HepG2 (cell line): ENCODE results near the gene SLC45A3. TPM values are rescaled to one million over a fixed set of nuclear protein-coding genes. Genes with fewer than 3 reads are reported as not detected.

Experiments used
- BRCA1 ChIP-seq: sonication (generic); formaldehyde crosslinking; IDR thresholded peaks from 2 replicates; pipeline ENCODE4 v1.4.0; 2020; ENCODE audit warnings: missing genetic modification reagents
- BRD4 ChIP-seq: sonication (generic); formaldehyde crosslinking; IDR thresholded peaks from 2 replicates; pipeline ENCODE4 v1.4.0; 2020; ENCODE audit warnings: missing genetic modification reagents
- DNMT1 ChIP-seq: sonication (generic); formaldehyde crosslinking; IDR thresholded peaks from 2 replicates; pipeline ENCODE4 v1.5.1; 2020; ENCODE audit warnings: mild to moderate bottlenecking, missing genetic modification reagents
- NFYC ChIP-seq: IDR thresholded peaks from 2 replicates; pipeline ENCODE4 v1.6.1; 2016; ENCODE audit warnings: missing genetic modification reagents, missing compliant biosample characterization
- PITX1 ChIP-seq: sonication (generic); formaldehyde crosslinking; IDR thresholded peaks from 2 replicates; pipeline ENCODE4 v1.5.1; 2020; ENCODE audit warnings: mild to moderate bottlenecking, missing genetic modification reagents
- SIX1 ChIP-seq: sonication (generic); formaldehyde crosslinking; IDR thresholded peaks from 2 replicates; pipeline ENCODE4 v1.4.0; 2020; ENCODE audit warnings: missing genetic modification reagents, borderline replicate concordance
- SMAD3 ChIP-seq: sonication (generic); formaldehyde crosslinking; IDR thresholded peaks from 2 replicates; pipeline ENCODE4 v1.4.0; 2020; ENCODE audit warnings: missing genetic modification reagents
- SRSF4 ChIP-seq: fragments of 200-400 bp; formaldehyde crosslinking; IDR thresholded peaks from one replicate; pipeline ENCODE4 v1.6.1; 2018; ENCODE audit warnings: mild to moderate bottlenecking, low read depth, low read length, moderate library complexity; ENCODE audit not compliant: poor library complexity, severe bottlenecking
- STAG1 ChIP-seq: sonication (generic); formaldehyde crosslinking; IDR thresholded peaks from 2 replicates; pipeline ENCODE4 v1.4.0; 2020; ENCODE audit warnings: missing genetic modification reagents
- TAF1 ChIP-seq: sonication (generic); formaldehyde crosslinking; IDR thresholded peaks from 2 replicates; pipeline ENCODE4 v1.4.0; 2020; ENCODE audit warnings: missing genetic modification reagents
- ZC3H13 ChIP-seq: sonication (generic); formaldehyde crosslinking; IDR thresholded peaks from 2 replicates; pipeline ENCODE4 v1.8.1; 2023; ENCODE audit warnings: mild to moderate bottlenecking, missing genetic modification reagents, moderate library complexity
- ZFYVE20 ChIP-seq: sonication (generic); formaldehyde crosslinking; IDR thresholded peaks from 2 replicates; pipeline ENCODE4 v1.8.0; 2023; ENCODE audit warnings: low read depth, mild to moderate bottlenecking, moderate library complexity, missing genetic modification reagents, borderline replicate concordance
- ZNF615 ChIP-seq: sonication (generic); formaldehyde crosslinking; IDR thresholded peaks from 2 replicates; pipeline ENCODE4 v1.5.0; 2020; ENCODE audit warnings: mild to moderate bottlenecking, missing genetic modification reagents, borderline replicate concordance
- polyA plus RNA-seq, 8 experiments: library from polyadenylated mRNA; depleted of rRNA in 3 of 8; stranded (reverse) in 7 of 8; unstranded in 1 of 8; fragments of >200 nt; fragmentation: Illumina TruSeq in 4 of 8; extraction: Trizol in 4 of 8; gene quantifications; 2 replicates each; pipeline versions ENCODE4 v1.2.1 to v1.2.3, GENCODE V29; 2011 to 2016; ENCODE audit warnings: low read depth in 4 of 8, missing spikeins in 1 of 8, mixed read lengths in 1 of 8; ENCODE audit not compliant: insufficient read depth in 1 of 8
- total RNA-seq, 5 experiments: library from RNA; depleted of rRNA; stranded (reverse); fragments of >200 nt; fragmentation: Illumina TruSeq; extraction: Trizol; gene quantifications; 2 replicates each; pipeline ENCODE4 v1.2.3, GENCODE V29; 2016; ENCODE audit warnings: low read depth in 1 of 5
- TF ChIP-seq, protein P1 (sequence below): fragments of 450-650 bp; IDR thresholded peaks from 2 replicates; pipeline ENCODE4 v1.6.1; 2016
- TF ChIP-seq, protein P2 (sequence below): sonication (generic); formaldehyde crosslinking; IDR thresholded peaks from 2 replicates; pipeline ENCODE4 v1.4.0; 2020; ENCODE audit warnings: low read depth, mild to moderate bottlenecking, missing genetic modification reagents
- TF ChIP-seq, protein P3 (sequence below): sonication (generic); formaldehyde crosslinking; IDR thresholded peaks from 2 replicates; pipeline ENCODE4 v1.8.0; 2022; ENCODE audit warnings: mild to moderate bottlenecking, missing genetic modification reagents; ENCODE audit not compliant: insufficient replicate concordance
- TF ChIP-seq, protein P4 (sequence below): IDR thresholded peaks from 2 replicates; pipeline ENCODE4 v1.6.1; 2012; ENCODE audit warnings: low read length, improper control_type of control experiment
- TF ChIP-seq, protein P5 (sequence below): sonication (generic); formaldehyde crosslinking; IDR thresholded peaks from 2 replicates; pipeline ENCODE4 v1.8.1; 2022; ENCODE audit warnings: low read depth, mild to moderate bottlenecking, missing genetic modification reagents

Gene SLC45A3
- total and polyA plus RNA-seq, 2 of the 13 experiments (the other 11 are each of a cell fraction or from before 2014, with no cell fraction given) = 3.4 to 4.1 TPM

DNA sequence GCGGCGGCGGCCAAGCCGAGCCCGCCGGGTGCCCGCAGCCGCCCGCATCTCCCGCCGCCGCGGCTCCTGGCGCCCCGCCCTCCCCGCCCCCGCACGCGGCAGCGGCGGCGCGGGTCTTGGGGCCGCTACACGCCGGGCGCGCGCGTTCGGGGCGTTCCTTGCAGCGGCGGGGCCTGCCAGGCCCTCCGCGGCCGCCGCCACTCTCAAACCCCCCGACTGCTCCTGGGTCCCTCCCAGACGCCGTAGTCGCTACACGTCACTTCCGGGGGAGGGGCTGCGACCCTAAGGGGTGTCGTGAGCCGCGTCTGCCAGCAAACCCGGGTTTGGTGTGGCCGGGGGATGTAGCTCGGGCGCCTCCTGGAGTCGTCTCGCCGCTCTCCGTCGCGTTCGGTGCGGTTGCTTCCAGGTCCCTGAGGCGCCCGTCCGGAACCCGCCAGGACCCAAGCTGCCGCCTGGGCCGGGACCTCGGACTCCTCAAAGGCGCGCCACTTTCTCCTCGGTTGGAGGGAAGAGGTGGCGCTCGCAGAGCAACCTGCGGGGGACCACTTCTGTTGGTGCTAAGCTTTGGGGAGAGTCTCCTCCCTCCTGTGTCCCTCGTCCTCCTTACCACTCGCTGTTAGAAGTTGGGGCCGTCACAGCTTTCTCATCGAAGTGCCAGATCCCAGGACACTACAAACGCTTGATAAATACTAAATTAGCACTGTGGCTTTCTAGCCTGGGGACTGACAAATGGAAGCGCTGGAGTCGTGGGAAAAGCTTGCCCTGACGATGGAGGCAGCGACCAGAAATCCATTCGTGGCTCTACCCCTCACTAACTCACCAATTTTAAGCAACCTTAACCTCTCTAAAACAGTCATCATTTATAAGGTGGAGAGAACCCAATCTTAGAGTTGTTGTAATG is 48.3 kb downstream of the SLC45A3 start, which contains the start of gene ELK4 (continued):
- TF ChIP-seq, protein P1, sequence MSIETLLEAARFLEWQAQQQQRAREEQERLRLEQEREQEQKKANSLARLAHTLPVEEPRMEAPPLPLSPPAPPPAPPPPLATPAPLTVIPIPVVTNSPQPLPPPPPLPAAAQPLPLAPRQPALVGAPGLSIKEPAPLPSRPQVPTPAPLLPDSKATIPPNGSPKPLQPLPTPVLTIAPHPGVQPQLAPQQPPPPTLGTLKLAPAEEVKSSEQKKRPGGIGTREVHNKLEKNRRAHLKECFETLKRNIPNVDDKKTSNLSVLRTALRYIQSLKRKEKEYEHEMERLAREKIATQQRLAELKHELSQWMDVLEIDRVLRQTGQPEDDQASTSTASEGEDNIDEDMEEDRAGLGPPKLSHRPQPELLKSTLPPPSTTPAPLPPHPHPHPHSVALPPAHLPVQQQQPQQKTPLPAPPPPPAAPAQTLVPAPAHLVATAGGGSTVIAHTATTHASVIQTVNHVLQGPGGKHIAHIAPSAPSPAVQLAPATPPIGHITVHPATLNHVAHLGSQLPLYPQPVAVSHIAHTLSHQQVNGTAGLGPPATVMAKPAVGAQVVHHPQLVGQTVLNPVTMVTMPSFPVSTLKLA = no peak
- TF ChIP-seq SIX1 (CRISPR knock-in tag) = peak; percentile 57; the same call in 1 of the 2 replicates
- TF ChIP-seq, protein P2, sequence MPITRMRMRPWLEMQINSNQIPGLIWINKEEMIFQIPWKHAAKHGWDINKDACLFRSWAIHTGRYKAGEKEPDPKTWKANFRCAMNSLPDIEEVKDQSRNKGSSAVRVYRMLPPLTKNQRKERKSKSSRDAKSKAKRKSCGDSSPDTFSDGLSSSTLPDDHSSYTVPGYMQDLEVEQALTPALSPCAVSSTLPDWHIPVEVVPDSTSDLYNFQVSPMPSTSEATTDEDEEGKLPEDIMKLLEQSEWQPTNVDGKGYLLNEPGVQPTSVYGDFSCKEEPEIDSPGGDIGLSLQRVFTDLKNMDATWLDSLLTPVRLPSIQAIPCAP (CRISPR knock-in tag) = no peak
- TF ChIP-seq TAF1 = peak; percentile 92
- peak; percentile 84 for TF ChIP-seq STAG1
- TF ChIP-seq SRSF4 = no peak
- TF ChIP-seq PITX1 = peak; percentile 40; the same call in 1 of the 2 replicates
- no peak for TF ChIP-seq DNMT1
- TF ChIP-seq, protein P3, sequence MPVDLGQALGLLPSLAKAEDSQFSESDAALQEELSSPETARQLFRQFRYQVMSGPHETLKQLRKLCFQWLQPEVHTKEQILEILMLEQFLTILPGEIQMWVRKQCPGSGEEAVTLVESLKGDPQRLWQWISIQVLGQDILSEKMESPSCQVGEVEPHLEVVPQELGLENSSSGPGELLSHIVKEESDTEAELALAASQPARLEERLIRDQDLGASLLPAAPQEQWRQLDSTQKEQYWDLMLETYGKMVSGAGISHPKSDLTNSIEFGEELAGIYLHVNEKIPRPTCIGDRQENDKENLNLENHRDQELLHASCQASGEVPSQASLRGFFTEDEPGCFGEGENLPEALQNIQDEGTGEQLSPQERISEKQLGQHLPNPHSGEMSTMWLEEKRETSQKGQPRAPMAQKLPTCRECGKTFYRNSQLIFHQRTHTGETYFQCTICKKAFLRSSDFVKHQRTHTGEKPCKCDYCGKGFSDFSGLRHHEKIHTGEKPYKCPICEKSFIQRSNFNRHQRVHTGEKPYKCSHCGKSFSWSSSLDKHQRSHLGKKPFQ (CRISPR knock-in tag) = no peak
- TF ChIP-seq SMAD3 (CRISPR knock-in tag) = peak; percentile 84; the same call in 1 of the 2 replicates
- TF ChIP-seq, protein P4, sequence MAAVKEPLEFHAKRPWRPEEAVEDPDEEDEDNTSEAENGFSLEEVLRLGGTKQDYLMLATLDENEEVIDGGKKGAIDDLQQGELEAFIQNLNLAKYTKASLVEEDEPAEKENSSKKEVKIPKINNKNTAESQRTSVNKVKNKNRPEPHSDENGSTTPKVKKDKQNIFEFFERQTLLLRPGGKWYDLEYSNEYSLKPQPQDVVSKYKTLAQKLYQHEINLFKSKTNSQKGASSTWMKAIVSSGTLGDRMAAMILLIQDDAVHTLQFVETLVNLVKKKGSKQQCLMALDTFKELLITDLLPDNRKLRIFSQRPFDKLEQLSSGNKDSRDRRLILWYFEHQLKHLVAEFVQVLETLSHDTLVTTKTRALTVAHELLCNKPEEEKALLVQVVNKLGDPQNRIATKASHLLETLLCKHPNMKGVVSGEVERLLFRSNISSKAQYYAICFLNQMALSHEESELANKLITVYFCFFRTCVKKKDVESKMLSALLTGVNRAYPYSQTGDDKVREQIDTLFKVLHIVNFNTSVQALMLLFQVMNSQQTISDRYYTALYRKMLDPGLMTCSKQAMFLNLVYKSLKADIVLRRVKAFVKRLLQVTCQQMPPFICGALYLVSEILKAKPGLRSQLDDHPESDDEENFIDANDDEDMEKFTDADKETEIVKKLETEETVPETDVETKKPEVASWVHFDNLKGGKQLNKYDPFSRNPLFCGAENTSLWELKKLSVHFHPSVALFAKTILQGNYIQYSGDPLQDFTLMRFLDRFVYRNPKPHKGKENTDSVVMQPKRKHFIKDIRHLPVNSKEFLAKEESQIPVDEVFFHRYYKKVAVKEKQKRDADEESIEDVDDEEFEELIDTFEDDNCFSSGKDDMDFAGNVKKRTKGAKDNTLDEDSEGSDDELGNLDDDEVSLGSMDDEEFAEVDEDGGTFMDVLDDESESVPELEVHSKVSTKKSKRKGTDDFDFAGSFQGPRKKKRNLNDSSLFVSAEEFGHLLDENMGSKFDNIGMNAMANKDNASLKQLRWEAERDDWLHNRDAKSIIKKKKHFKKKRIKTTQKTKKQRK = no peak
- TF ChIP-seq ZFYVE20 (CRISPR knock-in tag) = no peak; the same call in 1 of the 2 replicates
- TF ChIP-seq ZNF615 (CRISPR knock-in tag) = no peak
- TF ChIP-seq ZC3H13 (CRISPR knock-in tag) = peak; percentile 93
- no peak; the same call in 1 of the 2 replicates for TF ChIP-seq NFYC (CRISPR knock-in tag)
- TF ChIP-seq BRD4 (CRISPR knock-in tag) = peak; percentile 41; the same call in 1 of the 2 replicates
- no peak for TF ChIP-seq BRCA1
- TF ChIP-seq, protein P5, sequence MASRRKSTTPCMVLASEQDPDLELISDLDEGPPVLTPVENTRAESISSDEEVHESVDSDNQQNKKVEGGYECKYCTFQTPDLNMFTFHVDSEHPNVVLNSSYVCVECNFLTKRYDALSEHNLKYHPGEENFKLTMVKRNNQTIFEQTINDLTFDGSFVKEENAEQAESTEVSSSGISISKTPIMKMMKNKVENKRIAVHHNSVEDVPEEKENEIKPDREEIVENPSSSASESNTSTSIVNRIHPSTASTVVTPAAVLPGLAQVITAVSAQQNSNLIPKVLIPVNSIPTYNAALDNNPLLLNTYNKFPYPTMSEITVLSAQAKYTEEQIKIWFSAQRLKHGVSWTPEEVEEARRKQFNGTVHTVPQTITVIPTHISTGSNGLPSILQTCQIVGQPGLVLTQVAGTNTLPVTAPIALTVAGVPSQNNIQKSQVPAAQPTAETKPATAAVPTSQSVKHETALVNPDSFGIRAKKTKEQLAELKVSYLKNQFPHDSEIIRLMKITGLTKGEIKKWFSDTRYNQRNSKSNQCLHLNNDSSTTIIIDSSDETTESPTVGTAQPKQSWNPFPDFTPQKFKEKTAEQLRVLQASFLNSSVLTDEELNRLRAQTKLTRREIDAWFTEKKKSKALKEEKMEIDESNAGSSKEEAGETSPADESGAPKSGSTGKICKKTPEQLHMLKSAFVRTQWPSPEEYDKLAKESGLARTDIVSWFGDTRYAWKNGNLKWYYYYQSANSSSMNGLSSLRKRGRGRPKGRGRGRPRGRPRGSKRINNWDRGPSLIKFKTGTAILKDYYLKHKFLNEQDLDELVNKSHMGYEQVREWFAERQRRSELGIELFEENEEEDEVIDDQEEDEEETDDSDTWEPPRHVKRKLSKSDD (CRISPR knock-in tag) = no peak
